Measurements from ENCODE around the gene ELMO1. TPM values are rescaled to one million over a fixed set of nuclear protein-coding genes. Genes with fewer than 3 reads are reported as not detected.

Gene ELMO1
- total RNA-seq, 1 experiment from 2014 or later, result 7.8 TPM

GRCh38 chr7:37116093-37116701 is 332.5 kb downstream of the ELMO1 start:
- H3K4me1 ChIP-seq (ENCODE audit: insufficient read depth, low read length), result peaks cover 8% of the 10 kb centered on the region; the same call in 1 of the 2 replicates
- H2BK20ac ChIP-seq (ENCODE audit: low read depth, low read length, poor library complexity, severe bottlenecking), result no peak overlapping the region
- H2BK120ac ChIP-seq (ENCODE audit: low read depth, low read length, poor library complexity, severe bottlenecking), result no peak overlapping the region
- H2BK12ac ChIP-seq (ENCODE audit: insufficient read length, low read depth, low read length), result no peak overlapping the region
- no peak overlapping the region for H3K56ac ChIP-seq (ENCODE audit: insufficient read length, low read depth, low read length)
- H3K4ac ChIP-seq (ENCODE audit: low read depth, low read length), result no peak overlapping the region
- H3T11ph ChIP-seq (ENCODE audit: low read length), result no peak overlapping the region
- Mint-ChIP-seq H3K36me3 (ENCODE audit: insufficient read depth in 1 of 3, low read depth in 3 of 3) (peaks cover 0 to 15% (median 2%) of the 10 kb centered on the region in 3 experiments; a peak in 5 of 7 replicates), H3K27me3 (ENCODE audit: low read depth) (no peaks in the 10 kb centered on the region), H3K4me1 (peaks cover 15 to 19% of the 10 kb centered on the region in 2 experiments), H3K4me3 (no peak overlapping the region), H3K9me3 (peaks cover 5 to 8% of the 10 kb centered on the region in 2 experiments; a peak in 4 of 5 replicates), H3K27ac (no peak overlapping the region; a peak in 1 of 7 replicates)
- H3K4me2 ChIP-seq (ENCODE audit: insufficient read depth, insufficient read length, low read length), result no peak overlapping the region
- no peaks in the 10 kb centered on the region for H3K79me2 ChIP-seq (ENCODE audit: insufficient read depth, low read length)
- no peak overlapping the region for H4K8ac ChIP-seq (replicated peaks; ENCODE audit: insufficient read length, low read depth, low read length)
- H4K5ac ChIP-seq (ENCODE audit: insufficient read length, low read depth, low read length), result no peak overlapping the region
- H3K9me3 ChIP-seq (ENCODE audit: control insufficient read depth, low read depth, low read length), result no peaks in the 10 kb centered on the region
- H2AFZ ChIP-seq (ENCODE audit: low read length), result no peak overlapping the region
- no peak overlapping the region for H3K27ac ChIP-seq (ENCODE audit: insufficient read length, low read depth, low read length)
- H3K27me3 ChIP-seq (ENCODE audit: insufficient read depth, low read length), result no peaks in the 10 kb centered on the region
- no peak overlapping the region for H3K23ac ChIP-seq (ENCODE audit: insufficient read length, low read depth, low read length)
- no peaks in the 10 kb centered on the region for H3K23me2 ChIP-seq (ENCODE audit: insufficient read length, low read depth, low read length, poor library complexity, severe bottlenecking)
- H2BK15ac ChIP-seq (ENCODE audit: low read depth, low read length), result no peak overlapping the region
- no CpG with 5 or more reads among the region's 1 CpG for WGBS (ENCODE audit: extremely low coverage, insufficient read length, low lambda C conversion rate)
- H2BK5ac ChIP-seq (ENCODE audit: insufficient read length, low read length), result no peak overlapping the region
- H3K18ac ChIP-seq (ENCODE audit: insufficient read length, low read depth, low read length), result no peak overlapping the region
- no peak overlapping the region for H4K91ac ChIP-seq (ENCODE audit: insufficient read length, low read depth, low read length)
- no peaks in the 10 kb centered on the region for H3K79me1 ChIP-seq (ENCODE audit: insufficient read depth, low read depth, low read length, poor library complexity, severe bottlenecking)
- no peaks in the 10 kb centered on the region for H4K20me1 ChIP-seq (ENCODE audit: control insufficient read depth, insufficient read depth, insufficient read length)
- no peak overlapping the region for H2AK5ac ChIP-seq (ENCODE audit: insufficient read length, low read length)
- no peak for DNase-seq
- H3K14ac ChIP-seq (ENCODE audit: insufficient read depth, low read length), result no peak overlapping the region
- no peak for TF ChIP-seq CTCF (conservative IDR thresholded peaks at IDR 0.05)
- no peak overlapping the region for H3K9ac ChIP-seq (ENCODE audit: extremely low read depth, insufficient read length, low read length)
